Stimulated activated CD4-positive, alpha-beta T cell treated with anti-CD3 and anti-CD28 coated beads, Interleukin-4, amount 100 ng/mL, for 1 hour (primary cell): Measurements from ENCODE around the gene BPIFB2.
"Not testable (repeated sequence)": the region's sequence is repeated elsewhere in the genome, so short reads cannot be mapped to it uniquely, and the experiment has no call there.

Experiments
- DNase-seq: peaks from one replicate; pipeline ENCODE4 v3.0.0-alpha.2; 2020

Gene BPIFB2

GRCh38 chr20:33042983-33043730, 35.7 kb downstream of the BPIFB2 start:
- DNase-seq: no peak

- no peak for DNase-seq
These were observed 36.3 kb downstream of the BPIFB2 start for GRCh38 chr20:33043731-33044181.

GRCh38 chr20:33045129-33045721, 37.7 kb downstream of the BPIFB2 start:
- DNase-seq: not testable (repeated sequence)

- no peak for DNase-seq
These were observed 38.9 kb downstream of the BPIFB2 start for GRCh38 chr20:33046412-33046811.

- DNase-seq: no peak
These were observed 43.8 kb downstream of the BPIFB2 start for GRCh38 chr20:33051333-33051732.

GRCh38 chr20:33053291-33054106, 46.0 kb downstream of the BPIFB2 start, which contains the start of gene BPIFB3:
Gene BPIFB3 (plus strand): TSS chr20:33053903. CDS start chr20:33055436, 1,533 bp downstream.
- DNase-seq: no peak

GRCh38 chr20:33054381-33054780, 46.9 kb downstream of the BPIFB2 start:
- DNase-seq: no peak

- DNase-seq: no peak
These were observed 47.3 kb downstream of the BPIFB2 start for GRCh38 chr20:33054791-33055190.

GRCh38 chr20:33059136-33059535, 51.6 kb downstream of the BPIFB2 start:
- DNase-seq: no peak

GRCh38 chr20:33059741-33060390, 52.4 kb downstream of the BPIFB2 start:
- no peak for DNase-seq

- no peak for DNase-seq
These were observed 54.1 kb downstream of the BPIFB2 start for GRCh38 chr20:33061658-33062028.

GRCh38 chr20:33062105-33062824, 54.8 kb downstream of the BPIFB2 start:
- no peak for DNase-seq

GRCh38 chr20:33062825-33063149, 55.3 kb downstream of the BPIFB2 start:
- DNase-seq: no peak

GRCh38 chr20:33063271-33063670, 55.8 kb downstream of the BPIFB2 start:
- DNase-seq: no peak

GRCh38 chr20:33064572-33065287, 57.2 kb downstream of the BPIFB2 start:
- no peak for DNase-seq

GRCh38 chr20:33065785-33066184, 58.3 kb downstream of the BPIFB2 start:
- no peak for DNase-seq

- DNase-seq: no peak
These were observed 60.3 kb downstream of the BPIFB2 start for GRCh38 chr20:33067806-33068205.

- no peak for DNase-seq
These were observed 60.9 kb downstream of the BPIFB2 start for GRCh38 chr20:33068251-33068939.

GRCh38 chr20:33069673-33070072, 62.2 kb downstream of the BPIFB2 start:
- no peak for DNase-seq

- DNase-seq: no peak
These were observed 62.9 kb downstream of the BPIFB2 start for GRCh38 chr20:33070111-33071053.
